GM12801 (cell line): Measurements from ENCODE around the gene RAB26.

ENCODE experiments used
- TF ChIP-seq, protein P1 (sequence below): IDR thresholded peaks from one replicate; pipeline ENCODE4 v1.5.1; 2011; ENCODE audit warnings: control low read depth; ENCODE audit not compliant: insufficient read length; ENCODE audit errors: extremely low read depth

The RAB26 gene

DNA sequence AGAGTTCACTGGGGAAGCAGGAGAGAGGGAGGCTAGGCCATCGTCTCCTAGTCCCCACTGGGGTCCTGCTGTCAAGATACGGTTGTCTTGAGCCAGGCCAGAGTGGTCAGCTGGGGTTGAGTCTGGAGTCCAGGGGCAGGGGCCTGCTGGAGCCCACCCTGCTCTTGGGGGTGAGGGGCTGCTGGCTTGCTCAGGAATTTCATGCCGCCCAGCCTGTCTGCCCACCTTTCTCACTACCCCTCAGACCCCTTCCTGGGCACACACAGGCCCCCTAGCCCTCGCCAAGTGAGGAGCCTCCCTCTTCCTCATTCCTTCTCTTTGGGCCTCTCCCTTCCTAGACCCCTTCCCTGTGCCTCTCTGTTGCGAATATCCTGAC is 8.4 kb downstream of the RAB26 start:
- TF ChIP-seq, protein P1, sequence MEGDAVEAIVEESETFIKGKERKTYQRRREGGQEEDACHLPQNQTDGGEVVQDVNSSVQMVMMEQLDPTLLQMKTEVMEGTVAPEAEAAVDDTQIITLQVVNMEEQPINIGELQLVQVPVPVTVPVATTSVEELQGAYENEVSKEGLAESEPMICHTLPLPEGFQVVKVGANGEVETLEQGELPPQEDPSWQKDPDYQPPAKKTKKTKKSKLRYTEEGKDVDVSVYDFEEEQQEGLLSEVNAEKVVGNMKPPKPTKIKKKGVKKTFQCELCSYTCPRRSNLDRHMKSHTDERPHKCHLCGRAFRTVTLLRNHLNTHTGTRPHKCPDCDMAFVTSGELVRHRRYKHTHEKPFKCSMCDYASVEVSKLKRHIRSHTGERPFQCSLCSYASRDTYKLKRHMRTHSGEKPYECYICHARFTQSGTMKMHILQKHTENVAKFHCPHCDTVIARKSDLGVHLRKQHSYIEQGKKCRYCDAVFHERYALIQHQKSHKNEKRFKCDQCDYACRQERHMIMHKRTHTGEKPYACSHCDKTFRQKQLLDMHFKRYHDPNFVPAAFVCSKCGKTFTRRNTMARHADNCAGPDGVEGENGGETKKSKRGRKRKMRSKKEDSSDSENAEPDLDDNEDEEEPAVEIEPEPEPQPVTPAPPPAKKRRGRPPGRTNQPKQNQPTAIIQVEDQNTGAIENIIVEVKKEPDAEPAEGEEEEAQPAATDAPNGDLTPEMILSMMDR = no peak

DNA sequence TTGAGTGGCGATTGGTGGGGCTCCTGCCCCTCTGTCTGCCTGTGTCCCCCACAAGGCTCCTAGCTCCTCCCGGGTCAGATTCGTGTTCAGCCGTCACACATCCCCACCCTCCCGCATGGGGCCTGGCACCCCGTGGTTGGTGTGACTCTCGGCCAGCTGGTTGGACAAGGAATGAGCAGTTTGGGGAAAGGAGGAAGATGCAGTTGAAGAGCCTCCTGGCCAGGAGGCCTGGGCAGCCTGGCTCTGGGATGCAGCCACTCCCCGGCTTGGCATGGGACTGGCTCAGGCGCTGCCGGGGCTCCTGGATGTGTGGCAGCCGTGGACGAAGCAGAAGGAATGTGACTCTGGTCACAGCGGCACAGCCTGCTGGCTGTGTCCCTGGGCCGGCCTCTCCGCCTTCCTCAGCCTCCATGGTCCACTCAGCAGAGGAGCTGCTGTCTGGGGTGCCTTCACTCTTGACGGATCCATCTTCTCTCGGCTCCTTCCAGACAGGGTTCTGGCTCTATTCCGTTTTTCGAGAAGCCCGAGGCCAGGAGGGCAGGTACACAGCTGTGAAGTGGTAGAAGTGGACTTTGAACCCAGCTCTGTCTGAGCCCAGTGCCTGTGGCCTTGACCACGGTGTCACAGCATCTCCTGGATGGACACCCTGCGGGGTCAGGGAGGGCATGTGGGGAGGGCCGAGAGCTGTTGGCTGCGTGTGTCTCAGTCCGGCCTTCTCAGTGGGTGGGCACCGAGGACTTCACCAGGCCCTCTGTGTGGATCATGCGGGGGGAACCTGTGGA is 9.2 kb downstream of the RAB26 start:
- TF ChIP-seq, protein P1 = no peak

DNA sequence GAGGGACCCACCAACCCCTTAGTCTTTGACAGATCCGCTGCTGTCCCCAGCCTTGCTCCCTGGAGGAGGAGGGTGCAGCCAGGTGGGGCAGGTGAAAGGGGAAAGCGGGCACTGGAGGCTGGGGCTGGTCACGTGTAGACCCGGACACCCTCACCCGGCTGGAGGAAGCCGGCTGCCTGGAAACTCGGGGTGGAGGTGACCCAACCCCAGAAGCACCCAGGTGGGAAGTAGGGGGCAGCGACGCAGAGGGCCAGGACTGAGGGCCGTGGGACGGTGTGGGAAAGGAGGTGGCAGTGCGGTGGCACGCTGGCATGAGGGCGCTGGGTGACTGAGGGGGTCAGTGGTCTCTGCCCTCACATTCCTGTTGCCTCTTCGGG is 9.8 kb downstream of the RAB26 start:
- TF ChIP-seq, protein P1 = no peak

DNA sequence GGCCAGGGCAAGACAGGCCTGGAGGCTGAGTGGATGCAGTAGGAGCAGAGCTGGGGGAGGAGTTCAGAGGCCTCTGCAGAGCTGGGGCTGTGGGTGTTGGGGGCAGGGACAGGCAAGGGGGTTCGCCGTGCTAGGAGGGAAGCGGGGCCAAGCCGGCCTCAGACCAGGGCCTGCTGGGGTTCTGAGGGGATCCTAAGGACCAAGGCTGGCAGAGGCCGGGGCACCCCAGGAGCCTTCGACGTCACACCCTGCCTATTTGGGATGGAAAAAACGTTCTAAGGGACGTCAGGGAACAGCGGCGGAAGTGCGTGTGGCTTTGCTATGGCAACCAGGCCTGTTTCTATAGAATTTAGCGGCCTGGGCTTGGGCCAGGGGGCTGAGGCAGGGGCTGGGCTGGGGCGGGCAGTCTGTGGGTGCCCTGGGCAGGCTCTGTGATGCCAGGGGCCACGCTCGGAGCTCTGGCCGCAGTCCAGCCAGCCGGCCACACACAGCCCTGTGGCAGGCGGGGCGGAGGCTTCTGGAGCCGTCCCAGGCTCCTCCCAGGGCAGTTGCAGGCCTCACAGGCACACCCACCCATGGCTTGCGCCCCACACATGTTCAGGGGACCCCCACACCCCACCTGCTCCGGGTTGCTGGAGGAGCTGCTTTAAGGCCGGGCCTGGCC is 10.9 kb downstream of the RAB26 start:
- TF ChIP-seq, protein P1 = no peak

DNA sequence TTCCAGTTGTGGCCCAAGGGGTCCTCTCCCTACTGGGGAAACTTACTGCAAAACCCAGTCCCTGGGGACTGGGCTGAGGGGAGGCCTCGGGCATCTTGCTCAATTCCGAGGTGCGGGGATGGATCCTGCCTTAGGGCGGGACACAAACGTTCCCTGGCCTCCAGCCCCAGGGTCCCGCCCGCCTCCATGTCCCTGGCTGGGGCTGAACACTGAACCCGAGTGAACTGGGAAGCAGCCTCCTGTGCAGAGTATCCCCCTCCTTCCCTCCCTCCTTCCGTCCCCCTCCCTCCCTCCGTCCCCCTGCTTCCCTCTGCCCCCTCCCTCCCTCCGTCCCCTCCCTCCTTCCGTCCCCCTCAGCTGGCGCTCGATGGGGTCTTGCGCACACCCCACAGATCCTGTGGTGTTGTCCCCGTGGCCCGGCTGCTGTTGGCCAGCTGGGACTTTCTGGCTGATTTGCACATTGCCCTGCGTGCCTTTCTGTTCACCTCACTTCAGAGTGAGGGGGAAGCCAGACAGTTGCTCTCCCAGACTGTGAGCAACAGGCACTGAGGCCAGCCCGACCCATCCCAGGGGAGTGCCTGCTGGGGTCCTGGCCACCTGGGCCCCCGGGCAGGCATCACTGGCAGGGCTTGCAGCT is 12.6 kb downstream of the RAB26 start:
- TF ChIP-seq, protein P1 = no peak

DNA sequence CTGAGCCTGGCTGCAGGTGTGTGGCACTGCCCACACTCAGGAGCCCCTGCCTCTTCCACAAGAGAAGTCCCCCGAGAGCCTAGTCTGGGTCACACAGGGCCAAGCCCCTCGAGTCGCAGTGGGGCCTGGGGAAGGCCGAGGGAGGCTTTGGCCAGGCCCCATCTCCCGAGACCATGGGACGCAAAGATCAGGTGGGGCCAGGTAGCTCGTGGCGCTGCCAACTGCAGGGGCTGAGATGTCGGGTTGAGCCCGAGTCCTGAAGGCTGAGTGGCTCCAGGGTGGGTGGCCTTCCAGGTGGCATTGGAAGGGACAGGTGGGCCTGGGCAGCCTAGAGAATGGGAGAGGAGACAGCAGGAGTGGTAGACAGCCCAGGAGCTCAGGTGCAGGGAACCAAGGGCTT is 13.5 kb downstream of the RAB26 start:
- TF ChIP-seq, protein P1 = no peak

DNA sequence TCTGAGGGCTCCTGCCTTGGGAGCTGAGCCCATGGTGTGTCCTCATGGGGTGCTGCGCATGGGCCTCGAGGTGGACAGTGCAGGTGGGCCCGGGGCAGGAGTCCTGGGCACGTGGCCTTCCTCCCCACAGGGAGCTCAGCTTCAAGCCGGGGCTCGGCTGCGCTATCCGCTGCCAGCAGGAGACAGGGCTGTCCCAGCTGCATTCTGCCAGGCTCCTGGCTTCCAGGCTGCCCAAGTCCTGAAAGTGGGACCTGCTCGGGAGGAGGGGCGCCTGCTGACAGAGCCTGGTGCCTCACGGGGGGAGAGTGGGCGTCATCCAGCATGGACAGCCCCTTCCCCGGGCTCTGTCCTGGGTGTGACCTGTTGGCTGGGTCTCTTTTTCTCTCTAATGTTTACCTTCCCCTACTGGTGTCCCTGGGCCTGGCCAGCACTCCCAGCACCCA is 14.3 kb downstream of the RAB26 start:
- TF ChIP-seq, protein P1 = no peak
